ENCODE data around the gene METTL21C.

The METTL21C gene

GRCh38 chr13:102693776-102694175 is 1.1 kb downstream of the METTL21C start:
- TF ChIP-seq ZNF639 (tag by site-specific recombination; IDR thresholded peaks at IDR 0.05) = no peak
- TF ChIP-seq KLF7 (tag by site-specific recombination; IDR thresholded peaks at IDR 0.05; ENCODE audit: borderline replicate concordance) = no peak
- TF ChIP-seq ZNF768 (tag by site-specific recombination; IDR thresholded peaks at IDR 0.05) = no peak
- TF ChIP-seq HOXC10 (CRISPR knock-in tag; IDR thresholded peaks at IDR 0.05) = no peak
- TF ChIP-seq ZNF654 (tag by site-specific recombination; IDR thresholded peaks at IDR 0.05; ENCODE audit: low read depth) = no peak
- TF ChIP-seq ZNF362 (tag by site-specific recombination; IDR thresholded peaks at IDR 0.05) = no peak
- TF ChIP-seq ZFP41 (tag by site-specific recombination; IDR thresholded peaks at IDR 0.05; ENCODE audit: borderline replicate concordance) = no peak
- Histone ChIP-seq H3K9me3 (ENCODE audit: control insufficient read depth, insufficient read depth, low read depth, low read length) (no peaks in the 10 kb centered on the region), H3K4me3 (ENCODE audit: low read depth, low read length) (no peak overlapping the region), H3K27ac (ENCODE audit: extremely low read depth, low read depth, low read length) (no peak overlapping the region), H3K36me3 (ENCODE audit: control insufficient read depth in 2 of 2, insufficient read depth in 1 of 2, low read length in 2 of 2) (no peaks in the 10 kb centered on the region), H3K4me1 (ENCODE audit: control insufficient read depth, insufficient read depth, low read length) (no peaks in the 10 kb centered on the region)
- POLR2A ChIA-PET = no interaction called here
- CTCF ChIA-PET = interaction anchor here (0.6 kb wide), 1 partner anchor 17 kb away, joined by 5 read pairs; no protein-coding TSS in a partner anchor

GRCh38 chr13:102693250-102693649 is 1.6 kb downstream of the METTL21C start:
- H3K4me1 ChIP-seq (ENCODE audit: control insufficient read depth, insufficient read depth, low read length) = no peaks in the 10 kb centered on the region
- CTCF ChIA-PET = no interaction called here
- H3K27ac ChIP-seq (ENCODE audit: extremely low read depth, low read depth, low read length) = no peak overlapping the region
- no peaks in the 10 kb centered on the region for H3K9me3 ChIP-seq (ENCODE audit: control insufficient read depth, insufficient read depth, low read depth, low read length)
- H3K36me3 ChIP-seq (ENCODE audit: control insufficient read depth in 2 of 2, insufficient read depth in 1 of 2, low read length in 2 of 2) = no peaks in the 10 kb centered on the region
- TF ChIP-seq ZNF133 (tag by site-specific recombination; IDR thresholded peaks at IDR 0.05) (no peak), AEBP2 (tag by site-specific recombination; IDR thresholded peaks at IDR 0.05; ENCODE audit: borderline replicate concordance) (no peak), ELK4 (IDR thresholded peaks at IDR 0.05; ENCODE audit: borderline replicate concordance, low read depth, low read length) (no peak), ZEB2 (tag by site-specific recombination; IDR thresholded peaks at IDR 0.05) (no peak), ZIC2 (tag by site-specific recombination; IDR thresholded peaks at IDR 0.05) (no peak), ZNF350 (tag by site-specific recombination; IDR thresholded peaks at IDR 0.05) (no peak), ZNF114 (tag by site-specific recombination; IDR thresholded peaks at IDR 0.05) (no peak), ZFP69B (tag by site-specific recombination; IDR thresholded peaks at IDR 0.05) (no peak), KLF8 (tag by site-specific recombination; IDR thresholded peaks at IDR 0.05) (no peak), KLF17 (tag by site-specific recombination; IDR thresholded peaks at IDR 0.05) (no peak), ZSCAN30 (tag by site-specific recombination; IDR thresholded peaks at IDR 0.05) (no peak)
- H3K4me3 ChIP-seq (ENCODE audit: low read depth, low read length) = no peak overlapping the region
- POLR2A ChIA-PET = no interaction called here

Measured in HEK293 (cell line).